HG02763 (cell line): Measurements from ENCODE around the gene CMTM3.
A peak's percentile ranks its signal among the peaks of the same experiment; 100 is the strongest.
"Not testable (repeated sequence)": the region's sequence is repeated elsewhere in the genome, so short reads cannot be mapped to it uniquely, and the experiment has no call there.

Experiments used
- ATAC-seq: cut with Tn5 transposase; IDR thresholded peaks from one replicate; pipeline ENCODE4 v1.9.1; 2021; ENCODE audit warnings: mild to moderate bottlenecking, moderate library complexity; ENCODE audit not compliant: unreplicated experiment

CMTM3 gene

DNA sequence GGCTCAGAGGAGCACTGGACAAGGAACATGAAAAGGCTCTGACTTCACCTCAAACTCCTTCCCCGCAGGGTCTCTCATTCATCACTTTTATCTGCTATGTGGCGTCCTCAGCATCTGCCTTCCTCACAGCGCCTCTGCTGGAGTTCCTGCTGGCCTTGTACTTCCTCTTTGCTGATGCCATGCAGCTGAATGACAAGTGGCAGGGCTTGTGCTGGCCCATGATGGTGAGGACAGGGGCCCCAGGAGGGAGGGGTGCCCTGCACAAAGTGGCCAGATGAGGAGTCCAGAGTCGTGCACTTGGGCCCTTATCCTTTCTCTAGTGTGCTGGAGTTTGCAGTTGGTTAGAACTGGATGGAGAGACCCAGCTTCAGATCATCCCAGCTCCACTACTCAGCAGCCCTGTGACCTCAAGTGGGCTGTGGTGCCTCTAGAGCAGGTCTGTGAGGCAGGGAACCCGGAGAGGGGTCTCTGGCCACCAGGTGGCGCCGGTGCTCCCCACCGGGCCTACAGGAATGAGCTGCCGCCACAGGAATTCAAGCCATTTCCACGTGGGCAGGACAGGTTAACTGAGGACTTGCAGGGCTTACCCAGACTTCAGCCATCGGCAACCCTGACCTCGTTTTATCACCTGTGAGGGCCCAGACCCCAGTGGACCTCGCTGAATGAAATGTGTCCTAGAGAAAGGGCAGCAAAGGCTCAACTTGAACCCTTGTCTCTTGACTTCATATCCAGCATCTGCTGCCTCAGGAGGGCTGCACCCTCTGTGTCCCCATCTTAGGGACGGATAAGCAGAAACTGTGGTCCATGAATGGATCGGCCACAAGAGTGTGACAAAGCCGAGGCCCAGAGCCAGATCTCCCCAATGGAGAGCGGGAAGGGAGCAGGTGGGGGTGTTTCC is 4.0 kb downstream of the CMTM3 start:
- peak; percentile 37 for ATAC-seq

DNA sequence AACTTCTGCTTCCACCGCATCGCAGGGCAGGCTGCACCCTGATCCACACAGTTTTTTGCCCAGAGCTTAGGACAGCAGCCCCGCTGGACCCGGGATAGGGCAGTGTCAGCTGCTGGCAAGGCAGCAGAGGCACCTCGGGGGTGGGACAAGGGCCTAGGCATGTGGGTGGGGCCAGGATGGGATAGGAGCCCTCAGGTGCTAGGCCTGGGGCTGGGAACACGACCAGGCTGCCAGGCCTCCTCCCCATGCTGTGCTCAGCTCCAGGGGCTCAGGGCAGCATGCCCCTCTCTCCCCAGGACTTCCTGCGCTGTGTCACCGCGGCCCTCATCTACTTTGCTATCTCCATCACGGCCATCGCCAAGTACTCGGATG is 4.6 kb downstream of the CMTM3 start:
- no peak for ATAC-seq

DNA sequence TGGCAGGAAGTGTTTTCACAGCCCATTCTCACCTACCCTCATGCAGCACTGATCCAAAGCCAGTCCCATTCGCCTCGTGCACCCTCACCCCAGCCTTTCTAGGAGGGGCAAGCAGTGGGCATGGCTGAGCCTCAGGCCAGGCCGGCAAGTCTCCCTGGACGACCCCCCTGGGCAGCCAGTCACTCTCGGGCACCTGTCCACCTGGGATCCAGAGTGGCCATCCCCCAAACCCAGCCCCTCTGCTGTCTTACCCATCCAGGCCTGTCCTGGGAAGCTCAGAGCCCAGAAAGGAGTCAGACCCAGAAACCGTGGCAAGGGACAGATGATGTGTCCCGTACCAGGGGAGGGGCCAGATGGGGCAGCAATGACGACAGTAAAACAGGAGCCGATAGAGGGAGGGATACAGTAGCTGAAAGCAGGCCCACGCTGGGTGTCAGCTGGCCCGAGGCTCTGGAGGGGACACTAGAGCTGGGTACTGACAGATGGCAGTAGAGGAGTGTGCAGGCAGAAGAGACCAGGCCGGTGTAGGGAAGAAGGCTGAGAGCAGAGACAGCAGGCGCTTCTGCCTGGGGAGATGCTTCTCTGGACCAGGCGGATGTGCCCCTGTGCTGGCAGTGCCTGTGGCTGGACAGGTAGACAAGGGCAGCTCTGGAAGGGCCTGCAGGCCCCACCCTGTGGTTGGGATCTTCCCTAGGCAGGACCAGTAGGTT is 5.8 kb downstream of the CMTM3 start:
- no peak for ATAC-seq

DNA sequence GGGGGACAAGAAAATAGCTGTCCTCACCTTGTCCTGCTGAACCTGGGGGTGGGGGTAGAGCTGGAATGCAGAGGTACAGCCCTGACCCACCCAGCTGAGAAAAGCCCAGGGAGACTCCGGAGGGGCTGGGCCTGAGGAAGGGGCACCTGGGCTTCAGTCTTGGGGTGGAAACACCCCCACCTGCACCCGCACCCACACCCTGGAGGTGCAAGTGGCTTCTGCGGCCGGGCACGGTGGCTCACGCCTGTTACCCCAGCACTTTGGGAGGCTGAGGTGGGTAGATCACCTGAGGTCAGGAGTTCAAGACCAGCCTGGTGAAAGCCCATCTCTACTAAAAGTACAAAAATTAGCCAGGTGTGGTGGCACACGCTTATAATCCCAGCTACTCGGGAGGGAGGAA is 7.4 kb downstream of the CMTM3 start:
- not testable (repeated sequence) for ATAC-seq

DNA sequence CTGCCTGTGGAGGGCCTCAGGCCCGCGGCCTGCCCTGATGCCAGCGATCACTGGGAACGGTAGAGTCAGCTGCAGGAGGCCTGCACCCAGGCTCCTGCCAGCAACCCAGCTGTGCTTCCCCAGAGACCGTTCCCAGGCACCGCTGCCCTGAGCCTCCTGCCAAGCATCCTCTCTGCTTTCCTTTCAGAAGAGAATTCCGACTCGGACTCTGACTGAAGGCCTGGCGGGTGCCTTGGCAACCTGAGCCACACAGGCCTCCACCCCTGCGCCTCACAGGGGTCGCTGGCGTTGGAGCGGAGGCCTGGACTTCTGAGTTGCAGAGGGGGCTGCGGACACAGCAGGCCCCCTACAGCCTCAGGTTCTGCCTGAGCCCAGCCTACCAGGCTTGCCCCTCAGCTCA is 7.9 kb downstream of the CMTM3 start:
- ATAC-seq = no peak

DNA sequence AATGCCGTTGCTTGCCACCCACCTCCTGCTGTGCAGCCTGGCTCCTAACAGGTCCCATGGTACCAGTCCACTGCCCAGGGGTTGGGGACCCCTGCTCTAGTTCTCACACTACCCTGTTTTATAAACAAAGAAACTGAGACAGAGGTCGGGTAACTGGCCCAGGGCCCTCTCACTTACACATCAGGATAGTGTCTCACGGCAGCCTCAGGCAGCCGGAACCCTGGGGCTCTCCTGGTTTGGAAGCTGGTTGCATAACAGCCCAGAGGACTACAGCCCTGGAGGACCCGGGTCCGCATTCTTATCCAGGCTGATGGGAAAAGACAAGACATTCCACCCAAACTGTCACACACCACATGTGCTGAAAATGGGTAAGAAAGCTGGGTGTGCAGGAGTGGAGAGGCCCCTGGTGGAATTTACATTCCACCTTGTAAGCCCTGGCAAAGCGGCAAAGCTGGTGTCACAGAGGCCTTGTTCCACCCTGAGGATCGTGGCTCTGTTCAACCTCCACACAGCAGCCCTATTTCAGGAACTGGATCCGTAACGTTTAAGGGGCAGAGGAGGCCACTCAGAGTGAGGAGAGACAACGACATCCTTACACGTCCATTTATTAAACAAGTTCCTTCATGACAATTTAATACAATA is 9.8 kb downstream of the CMTM3 start:
- no peak for ATAC-seq

DNA sequence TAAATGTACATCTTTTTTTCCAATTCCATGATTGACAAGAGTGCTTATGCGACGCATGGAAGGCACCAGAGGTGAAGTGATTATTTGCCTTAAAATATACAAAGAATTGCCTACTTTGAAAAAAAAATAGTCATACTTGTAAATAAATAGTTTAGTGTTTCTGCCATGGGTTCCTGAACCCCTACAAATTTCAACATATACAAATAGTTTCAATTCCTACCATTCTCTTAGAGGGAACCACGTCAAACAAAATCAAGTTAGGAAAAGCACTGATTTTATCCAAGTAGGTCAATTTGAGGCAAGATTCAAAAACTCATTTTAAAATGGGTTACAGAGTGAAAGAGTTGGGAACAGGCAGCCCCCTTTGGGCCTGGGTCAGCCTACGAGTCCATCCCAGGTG is 11.7 kb downstream of the CMTM3 start:
- ATAC-seq = no peak

DNA sequence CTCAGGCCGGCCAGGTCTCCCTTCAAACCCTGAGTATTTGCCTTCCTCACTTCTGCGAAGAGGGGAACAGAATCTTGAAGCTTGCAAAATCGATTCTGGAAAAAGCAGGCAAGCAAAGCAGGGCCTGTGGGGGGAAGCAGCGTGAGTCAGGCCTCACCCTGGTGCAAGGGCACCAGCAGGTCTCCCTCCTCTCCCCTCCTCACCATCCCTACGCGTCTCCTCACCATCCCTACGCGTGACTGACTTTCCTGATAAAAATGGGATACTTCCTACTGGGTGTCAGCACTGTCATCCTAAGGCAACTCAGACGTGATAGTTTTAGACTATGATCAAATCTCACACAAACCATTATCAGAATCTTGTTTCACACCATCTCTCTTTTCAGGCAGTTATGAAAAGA is 12.1 kb downstream of the CMTM3 start:
- ATAC-seq = no peak

DNA sequence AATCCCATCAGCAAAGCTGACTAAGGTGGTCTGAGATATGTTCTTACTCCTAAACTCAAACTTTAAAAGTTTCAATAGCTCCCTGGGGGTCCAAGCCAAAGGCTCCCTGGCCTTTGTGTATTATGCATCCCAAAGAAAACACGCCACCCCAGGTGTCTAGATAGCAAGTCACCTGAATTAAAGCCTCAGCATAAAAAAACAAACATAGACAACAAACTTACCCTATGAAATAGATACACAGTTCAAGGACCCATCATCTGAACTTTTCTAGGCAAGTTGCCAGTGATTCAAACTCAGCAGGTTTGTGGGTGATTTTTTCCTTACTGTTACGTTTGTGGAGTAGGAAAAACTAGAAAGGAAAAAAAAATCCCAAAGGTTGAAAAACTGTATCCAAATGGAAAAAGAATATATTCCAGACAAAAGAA is 12.5 kb downstream of the CMTM3 start:
- no peak for ATAC-seq

DNA sequence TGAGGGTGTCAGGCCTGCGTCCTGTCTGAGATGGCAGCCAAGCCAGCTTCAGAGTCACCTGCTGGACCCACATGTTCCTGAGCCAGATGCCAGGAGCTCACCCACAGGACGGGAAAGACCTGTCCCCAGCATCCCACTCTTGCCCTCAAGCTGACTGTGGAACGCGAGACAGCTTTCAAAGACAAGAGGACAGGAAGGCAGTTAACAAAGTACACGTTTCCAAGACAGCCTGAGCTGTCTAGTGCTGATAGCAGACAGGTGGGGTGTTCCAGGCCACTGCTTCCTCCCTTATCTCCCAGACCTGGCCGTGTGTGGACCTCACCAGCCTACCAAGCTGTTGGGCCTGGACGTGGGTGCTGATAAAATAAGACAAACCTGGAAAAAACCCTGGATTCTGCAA is 13.2 kb downstream of the CMTM3 start:
- ATAC-seq = no peak

DNA sequence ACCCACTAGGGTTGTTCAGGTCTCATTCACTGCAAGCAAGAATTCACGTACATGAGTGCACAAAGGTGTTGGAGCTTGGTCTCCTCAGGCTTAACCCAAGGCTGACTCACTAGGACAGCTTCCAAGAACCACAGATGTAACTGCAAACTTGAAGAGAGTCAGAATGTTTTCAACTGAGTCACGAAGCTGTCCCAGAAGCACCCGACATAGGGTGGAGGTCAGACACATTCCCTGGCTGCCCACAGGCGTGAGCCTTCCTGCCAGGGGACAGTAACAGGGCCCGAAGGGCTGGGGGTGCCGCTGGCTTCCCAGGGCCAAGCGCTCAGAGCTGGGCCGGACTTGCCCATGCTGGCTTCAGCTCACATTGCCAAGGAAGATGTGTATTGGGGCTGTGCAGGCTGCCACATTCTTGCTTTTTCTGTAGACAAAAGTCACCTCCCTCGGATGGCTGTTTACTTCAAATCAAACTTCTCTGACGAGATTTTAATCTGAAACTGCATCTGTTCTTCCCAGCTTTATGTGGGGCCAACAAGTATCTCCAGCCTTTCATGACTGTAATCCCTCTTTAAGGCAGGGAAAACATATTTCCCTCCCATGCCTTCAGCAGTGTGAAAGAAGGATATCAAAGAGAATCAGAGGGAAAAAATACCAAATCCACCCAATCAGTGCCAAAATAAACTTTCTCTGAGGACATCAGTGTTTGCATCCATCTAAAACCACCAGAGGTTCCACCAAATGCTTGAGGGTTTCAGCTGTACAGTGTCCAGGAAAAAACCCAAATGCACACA is 14.3 kb downstream of the CMTM3 start:
- ATAC-seq = no peak

DNA sequence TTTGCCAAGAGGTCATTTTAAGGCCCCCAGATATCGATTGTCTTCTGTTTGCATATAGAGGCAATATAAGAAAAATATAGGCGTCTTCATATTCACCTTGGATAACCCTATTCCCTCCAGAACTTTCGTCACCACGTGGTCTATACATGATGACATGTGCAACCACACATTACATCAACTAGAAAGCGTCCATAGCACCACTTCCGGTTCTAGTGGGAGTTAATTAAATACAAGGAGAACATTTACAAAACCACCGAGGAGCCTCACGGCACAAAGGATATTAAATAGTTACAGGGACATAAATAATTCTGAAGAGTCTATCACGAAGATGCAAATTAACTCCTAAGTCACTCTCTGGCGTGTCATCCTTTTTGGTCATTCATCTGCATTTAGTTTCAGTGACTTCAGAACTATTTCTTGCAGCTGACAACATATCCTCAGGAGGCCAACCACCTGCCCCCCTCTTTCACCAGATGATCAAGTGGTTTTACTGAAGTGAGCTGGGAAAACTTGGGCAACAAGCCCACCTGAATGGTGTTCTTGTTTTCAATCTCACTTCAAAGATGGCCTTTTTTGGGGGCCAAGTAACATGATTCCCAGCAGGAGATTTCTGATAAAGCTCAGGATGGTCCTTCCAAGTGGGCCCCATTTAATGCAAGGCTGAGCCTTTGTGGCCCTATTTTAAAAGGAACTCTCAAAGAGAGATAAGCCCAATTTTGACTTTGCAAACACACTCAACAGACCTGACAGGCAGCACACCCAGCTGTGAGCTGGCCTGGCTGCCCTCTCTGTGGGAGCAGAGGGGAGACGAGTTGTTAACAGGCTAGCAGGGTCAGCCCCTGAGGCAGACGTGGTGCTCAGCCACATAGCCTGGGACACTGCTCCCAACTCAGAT is 15.3 kb downstream of the CMTM3 start:
- ATAC-seq = no peak

DNA sequence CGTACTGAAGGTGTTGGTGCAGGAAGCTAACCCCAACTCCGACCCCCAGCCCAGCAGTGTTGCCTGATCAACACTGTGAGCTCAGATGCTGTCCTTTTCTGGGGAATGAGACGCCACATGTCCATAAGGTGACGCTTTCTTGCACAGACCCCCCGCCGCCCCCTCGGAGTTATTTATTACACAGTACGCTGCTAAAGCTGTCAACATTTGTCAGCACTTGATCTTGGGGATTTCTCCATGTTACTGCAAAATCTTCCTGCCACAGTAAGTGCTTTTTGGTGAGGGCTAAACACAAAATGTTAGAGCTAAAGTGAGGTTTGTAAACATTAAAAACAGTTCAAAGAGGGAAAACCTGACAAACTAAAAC is 15.9 kb downstream of the CMTM3 start:
- no peak for ATAC-seq

DNA sequence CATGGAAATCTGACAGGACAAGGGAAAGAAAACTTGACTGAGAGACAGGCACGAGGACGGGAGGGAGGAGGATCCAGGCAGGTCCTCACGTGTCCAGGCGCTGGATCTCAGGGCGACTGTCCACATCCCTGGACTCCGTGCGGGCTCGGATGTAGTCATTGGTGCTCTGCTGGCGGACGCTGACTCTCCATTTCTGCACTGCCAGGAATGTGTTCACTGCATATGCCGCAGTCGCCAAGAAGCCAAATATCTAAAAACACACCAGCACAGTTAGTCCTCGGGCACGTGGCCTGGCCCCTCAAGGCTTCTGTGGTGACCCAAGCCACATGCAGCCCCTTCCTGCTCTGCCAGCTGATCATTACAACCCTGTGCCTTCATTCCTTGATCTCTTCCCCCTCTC is 17.5 kb downstream of the CMTM3 start:
- no peak for ATAC-seq

DNA sequence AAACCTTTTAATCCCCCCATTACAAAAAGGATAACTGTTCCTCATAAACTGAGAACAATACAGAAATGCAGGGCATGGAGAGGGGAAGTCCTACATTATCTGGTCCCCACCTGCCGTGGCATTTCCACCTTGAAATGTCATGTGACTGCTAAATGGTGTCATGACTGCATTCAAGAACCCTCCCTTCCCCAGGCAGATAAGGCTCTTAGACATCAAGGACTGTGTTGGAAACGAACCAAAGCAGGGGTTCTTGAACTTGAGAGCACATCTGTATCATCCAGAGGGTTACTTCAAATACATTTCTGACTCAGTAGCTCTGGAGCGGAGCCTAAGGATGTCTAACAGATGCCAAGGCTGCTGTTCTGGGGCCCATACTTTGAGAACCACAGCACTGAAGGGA is 18.4 kb downstream of the CMTM3 start:
- no peak for ATAC-seq

DNA sequence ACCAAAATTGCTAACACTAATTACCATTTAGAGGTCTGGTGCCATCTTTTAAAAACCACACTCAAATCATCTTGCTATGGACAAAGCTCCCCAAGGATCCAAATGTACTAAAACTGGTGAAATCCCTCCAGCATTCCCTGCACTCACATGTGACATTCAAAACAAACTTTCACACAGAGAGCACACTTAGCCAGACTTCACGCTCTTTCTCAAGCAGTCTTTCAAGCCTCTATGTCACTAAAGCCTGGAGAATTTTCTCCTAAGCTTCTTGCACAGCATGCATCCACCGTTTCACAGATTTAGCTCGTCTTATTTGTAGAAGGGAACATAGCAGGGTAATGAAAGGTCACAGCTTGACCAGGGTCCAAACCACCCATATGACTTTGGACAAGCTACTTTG is 19.3 kb downstream of the CMTM3 start:
- no peak for ATAC-seq

DNA sequence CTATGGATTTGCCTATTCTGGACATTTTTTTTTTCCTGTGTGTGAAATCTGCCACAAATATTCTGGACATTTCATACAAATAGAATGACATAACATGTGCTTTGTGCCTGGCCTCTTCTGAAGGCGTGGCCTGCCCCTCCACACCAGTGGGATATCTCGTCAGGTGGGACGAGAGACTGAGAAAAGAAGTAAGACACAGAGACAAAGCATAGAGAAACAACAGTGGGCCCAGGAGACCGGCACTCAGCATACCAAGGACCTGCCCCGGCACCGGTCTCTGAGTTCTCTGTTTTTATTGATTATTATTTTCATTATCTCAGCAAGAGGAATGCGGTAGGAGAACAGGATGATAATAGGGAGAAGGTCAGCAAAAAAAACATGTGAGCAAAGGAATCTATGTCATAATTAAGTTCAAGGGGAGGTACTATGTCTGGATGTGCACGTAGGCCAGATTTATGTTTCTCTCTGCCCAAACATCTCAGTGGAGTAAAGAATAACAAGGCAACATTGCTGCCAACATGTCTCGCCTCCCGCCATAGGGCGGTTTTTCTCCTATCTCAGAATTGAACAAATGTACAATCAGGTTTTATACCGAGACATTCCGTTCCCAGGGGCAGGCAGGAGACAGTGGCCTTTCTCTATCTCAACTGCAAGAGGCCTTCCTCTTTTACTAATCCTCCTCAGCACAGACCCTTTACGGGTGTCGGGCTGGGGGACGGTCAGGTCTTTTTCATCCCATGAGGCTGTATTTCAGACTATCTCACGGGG is 23.3 kb downstream of the CMTM3 start:
- ATAC-seq = not testable (repeated sequence)

DNA sequence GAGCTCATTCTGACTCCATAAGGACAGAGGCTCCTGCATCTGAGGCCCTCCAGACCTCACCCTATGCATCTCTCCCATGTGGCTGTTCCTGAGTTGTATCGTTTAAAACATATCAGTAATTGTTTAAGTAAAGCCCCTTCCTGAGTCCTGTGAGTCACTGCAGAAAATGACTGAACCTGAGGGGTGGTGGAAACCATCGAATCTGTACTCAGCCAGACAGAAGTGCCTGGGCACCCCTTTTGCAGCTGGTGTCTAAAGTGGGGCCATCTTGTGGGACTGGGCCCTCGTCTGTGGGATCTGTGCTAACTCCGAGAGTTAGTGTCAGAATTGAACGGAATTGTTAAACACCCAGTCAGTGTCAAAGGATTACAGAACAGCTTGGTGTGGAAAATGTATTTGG is 25.4 kb downstream of the CMTM3 start:
- ATAC-seq = no peak

DNA sequence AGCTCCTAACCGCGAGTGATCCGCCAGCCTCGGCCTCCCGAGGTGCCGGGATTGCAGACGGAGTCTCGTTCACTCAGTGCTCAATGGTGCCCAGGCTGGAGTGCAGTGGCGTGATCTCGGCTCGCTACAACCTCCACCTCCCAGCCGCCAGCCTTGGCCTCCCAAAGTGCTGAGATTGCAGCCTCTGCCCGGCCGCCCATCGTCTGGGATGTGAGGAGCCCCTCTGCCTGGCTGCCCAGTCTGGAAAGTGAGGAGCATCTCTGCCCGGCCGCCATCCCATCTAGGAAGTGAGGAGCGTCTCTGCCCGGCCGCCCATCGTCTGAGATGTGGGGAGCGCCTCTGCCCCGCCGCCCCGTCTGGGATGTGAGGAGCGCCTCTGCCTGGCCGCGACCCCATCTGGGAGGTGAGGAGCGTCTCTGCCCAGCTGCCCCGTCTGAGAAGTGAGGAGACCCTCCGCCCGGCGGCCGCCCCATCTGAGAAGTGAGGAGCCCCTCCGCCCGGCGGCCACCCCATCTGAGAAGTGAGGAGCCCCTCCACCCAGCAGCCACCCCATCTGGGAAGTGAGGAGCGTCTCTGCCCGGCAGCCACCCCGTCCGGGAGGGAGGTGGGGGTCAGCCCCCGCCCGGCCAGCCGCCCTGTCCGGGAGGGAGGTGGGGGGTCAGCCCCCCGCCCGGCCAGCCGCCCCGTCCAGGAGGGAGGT is 26.2 kb downstream of the CMTM3 start:
- not testable (repeated sequence) for ATAC-seq
